Adipocyte (in vitro differentiated cells): Measurements from ENCODE around the gene NRXN2.

Source experiments
- DNase-seq: peaks from one replicate; pipeline ENCODE4 v3.0.0-alpha.2; 2015; ENCODE audit warnings: low read depth
- H3K27me3 ChIP-seq: replicated peaks from 2 replicates; pipeline ENCODE4 v1.7.0; 2013; ENCODE audit warnings: mild to moderate bottlenecking, low read length, moderate library complexity; ENCODE audit not compliant: control insufficient read depth, insufficient read depth
- H3K36me3 ChIP-seq: 2 replicates; pipeline ENCODE4 v1.7.0; 2013; ENCODE audit warnings: low read length, mild to moderate bottlenecking, moderate library complexity; ENCODE audit not compliant: control insufficient read depth, insufficient read depth, severe bottlenecking
- H3K4me1 ChIP-seq: 2 replicates; pipeline ENCODE4 v1.7.0; 2013; ENCODE audit warnings: mild to moderate bottlenecking, low read length, moderate library complexity; ENCODE audit not compliant: control insufficient read depth, insufficient read depth
- H3K4me3 ChIP-seq: 2 replicates; pipeline ENCODE4 v1.7.0; 2013; ENCODE audit warnings: mild to moderate bottlenecking, low read length, moderate library complexity
- H3K9ac ChIP-seq: 2 replicates; pipeline ENCODE4 v1.7.0; 2013; ENCODE audit warnings: mild to moderate bottlenecking, low read length, moderate library complexity
- H3K9me3 ChIP-seq: 2 replicates; pipeline ENCODE4 v1.7.0; 2013; ENCODE audit warnings: mild to moderate bottlenecking, low read length, moderate library complexity; ENCODE audit not compliant: control insufficient read depth

NRXN2 gene

GRCh38 chr11:64604458-64605243, 118.3 kb downstream of the NRXN2 start:
- Histone ChIP-seq H3K4me1 (peaks cover 2% of the 10 kb centered on the region), H3K4me3 (no peak overlapping the region), H3K9me3 (no peaks in the 10 kb centered on the region), H3K36me3 (no peaks in the 10 kb centered on the region), H3K9ac (no peak overlapping the region), H3K27me3 (peaks cover 32% of the 10 kb centered on the region)
- DNase-seq: no peak

- no peaks in the 10 kb centered on the region for H3K36me3 ChIP-seq
- no peak overlapping the region for H3K9ac ChIP-seq
- peaks cover 2% of the 10 kb centered on the region for H3K4me1 ChIP-seq
- no peaks in the 10 kb centered on the region for H3K9me3 ChIP-seq
- DNase-seq: no peak
- H3K4me3 ChIP-seq: no peak overlapping the region
- peaks cover 29% of the 10 kb centered on the region for H3K27me3 ChIP-seq
These were observed 119.4 kb downstream of the NRXN2 start for GRCh38 chr11:64603411-64604110.

- Histone ChIP-seq H3K9ac (no peak overlapping the region), H3K36me3 (no peaks in the 10 kb centered on the region), H3K4me1 (no peaks in the 10 kb centered on the region), H3K4me3 (no peak overlapping the region), H3K9me3 (no peaks in the 10 kb centered on the region), H3K27me3 (peaks cover 29% of the 10 kb centered on the region)
- DNase-seq: no peak
These were observed 120.4 kb downstream of the NRXN2 start for GRCh38 chr11:64602466-64603070.

GRCh38 chr11:64601605-64602465, 121.2 kb downstream of the NRXN2 start:
- Histone ChIP-seq H3K9ac (no peak overlapping the region), H3K4me1 (no peaks in the 10 kb centered on the region), H3K36me3 (no peaks in the 10 kb centered on the region), H3K4me3 (no peak overlapping the region), H3K9me3 (no peaks in the 10 kb centered on the region), H3K27me3 (peaks cover 33% of the 10 kb centered on the region)
- no peak for DNase-seq

GRCh38 chr11:64600281-64600992, 122.6 kb downstream of the NRXN2 start:
- no peak for DNase-seq

GRCh38 chr11:64599698-64600211, 123.2 kb downstream of the NRXN2 start:
- Histone ChIP-seq H3K9me3 (no peaks in the 10 kb centered on the region), H3K9ac (no peak overlapping the region), H3K4me1 (no peaks in the 10 kb centered on the region), H3K36me3 (no peaks in the 10 kb centered on the region), H3K27me3 (peaks cover 31% of the 10 kb centered on the region), H3K4me3 (no peak overlapping the region)
- DNase-seq: no peak

More at GRCh38 chr11:64600281-64600992, 122.6 kb downstream of the NRXN2 start:
- no peak overlapping the region for H3K9ac ChIP-seq
- no peaks in the 10 kb centered on the region for H3K9me3 ChIP-seq
- H3K27me3 ChIP-seq: peaks cover 36% of the 10 kb centered on the region
- H3K4me3 ChIP-seq: no peak overlapping the region
- no peaks in the 10 kb centered on the region for H3K36me3 ChIP-seq
- H3K4me1 ChIP-seq: no peaks in the 10 kb centered on the region

- Histone ChIP-seq H3K9me3 (no peaks in the 10 kb centered on the region), H3K27me3 (peaks cover 25% of the 10 kb centered on the region), H3K4me1 (no peaks in the 10 kb centered on the region), H3K9ac (no peak overlapping the region), H3K36me3 (no peaks in the 10 kb centered on the region), H3K4me3 (no peak overlapping the region)
- DNase-seq: no peak
These were observed 124.0 kb downstream of the NRXN2 start for GRCh38 chr11:64598797-64599697.

GRCh38 chr11:64598106-64598796, 124.7 kb downstream of the NRXN2 start:
- Histone ChIP-seq H3K9me3 (no peaks in the 10 kb centered on the region), H3K9ac (no peak overlapping the region), H3K4me3 (no peak overlapping the region), H3K27me3 (peaks cover 20% of the 10 kb centered on the region), H3K4me1 (no peaks in the 10 kb centered on the region), H3K36me3 (no peaks in the 10 kb centered on the region)
- no peak for DNase-seq

GRCh38 chr11:64597671-64598101, 125.3 kb downstream of the NRXN2 start:
- Histone ChIP-seq H3K9ac (no peak overlapping the region), H3K27me3 (peaks cover 22% of the 10 kb centered on the region), H3K36me3 (no peaks in the 10 kb centered on the region), H3K9me3 (no peaks in the 10 kb centered on the region), H3K4me3 (no peak overlapping the region), H3K4me1 (no peaks in the 10 kb centered on the region)
- no peak for DNase-seq
